Stomach (tissue), 9 donors: Measurements from ENCODE around the gene MDFI. TPM values are rescaled to one million over a fixed set of nuclear protein-coding genes. Genes with fewer than 3 reads are reported as not detected.

ENCODE experiments used
- DNase-seq, 2 donors: peaks; one replicate each; pipeline versions ENCODE4 v3.0.0 to v3.0.0-alpha.2; 2013 to 2019
- H3K27ac ChIP-seq, 5 donors: fragments of 200-600 bp in 4 of 5; sonication (generic) in 4 of 5; one replicate each; pipeline ENCODE4 v1.5.1; 2013 to 2019; ENCODE audit warnings: mild to moderate bottlenecking in 1 of 5, moderate library complexity in 1 of 5
- H3K27me3 ChIP-seq, 3 donors: fragments of 200-600 bp; sonication (generic); one replicate each; pipeline ENCODE4 v1.5.1; 2017 to 2019; ENCODE audit warnings: mixed run types in 1 of 3
- H3K36me3 ChIP-seq, 4 donors: fragments of 200-600 bp; sonication (generic); 1 replicate in 3 of 4; 2 replicates in 1 of 4; pipeline ENCODE4 v1.5.1; 2016 to 2019
- H3K4me1 ChIP-seq, 4 donors: fragments of 200-600 bp; sonication (generic); one replicate each; pipeline ENCODE4 v1.5.1; 2016 to 2019
- H3K4me3 ChIP-seq, 4 donors: fragments of 200-600 bp; sonication (generic) in 3 of 4; one replicate each; pipeline ENCODE4 v1.5.1; 2016 to 2019; ENCODE audit warnings: mild to moderate bottlenecking in 1 of 4
- H3K9me3 ChIP-seq, 4 donors: fragments of 200-600 bp; sonication (generic); one replicate each; pipeline ENCODE4 v1.5.1; 2016 to 2019
- EP300 ChIP-seq: sonication (generic); formaldehyde crosslinking; IDR thresholded peaks from one replicate; pipeline ENCODE4 v1.6.1; 2017; ENCODE audit warnings: antibody characterized with exemption
- POLR2A ChIP-seq, 4 donors: fragments of 450-650 bp; IDR thresholded peaks; one replicate each; pipeline ENCODE4 v1.6.1; 2016; ENCODE audit warnings: antibody characterized with exemption in 4 of 4, control low read depth in 2 of 4, mild to moderate bottlenecking in 1 of 4, moderate library complexity in 1 of 4
- POLR2AphosphoS5 ChIP-seq, 3 donors: sonication (generic); formaldehyde crosslinking; IDR thresholded peaks; one replicate each; pipeline ENCODE4 v1.6.1; 2016; ENCODE audit warnings: antibody characterized with exemption in 3 of 3
- WGBS, 5 donors: extraction: QIAGEN DNeasy Blood & Tissue Kit in 3 of 5; methylation state at CpG; one replicate each; pipeline versions ENCODE4 v1.1.5 to v1.1.7; 2013 to 2018; 5-methylcytosine and 5-hydroxymethylcytosine counted together
- intact Hi-C: fragments of 100-400 bp; cut with DNase I; formaldehyde crosslinking; loops from one replicate; pipeline ENCODE4 v1.15.1; 2023; ENCODE audit warnings: low total_unique reads
- polyA plus RNA-seq, 3 donors: library from polyadenylated mRNA; stranded (reverse); fragments of 200-250 nt; gene quantifications; one replicate each; pipeline ENCODE4 v1.2.3, GENCODE V29; 2013
- total RNA-seq, 5 donors: library from RNA; depleted of rRNA; stranded (reverse); fragments of >200 nt; gene quantifications; one replicate each; pipeline versions ENCODE4 v1.1.0 to v1.2.3, GENCODE V29; 2014 to 2016
- TF ChIP-seq, protein P1 (sequence below), 7 experiments: fragments of 450-650 bp in 4 of 7; fragments of 200-600 bp in 3 of 7; sonication (generic) in 3 of 7; IDR thresholded peaks; one replicate each; pipeline ENCODE4 v1.5.1; 2016 to 2019; ENCODE audit warnings: antibody characterized with exemption in 7 of 7, control low read depth in 2 of 7, mild to moderate bottlenecking in 1 of 7
- donor health status: healthy with polysubstance abuse.
- donor health status: Bipolar disorder and iron deficiency.
- donor health status: healthy.

The MDFI gene
- total and polyA plus RNA-seq, 8 donors: 3.7 to 17.2 (median 8.3) TPM; not detected in 1

DNA sequence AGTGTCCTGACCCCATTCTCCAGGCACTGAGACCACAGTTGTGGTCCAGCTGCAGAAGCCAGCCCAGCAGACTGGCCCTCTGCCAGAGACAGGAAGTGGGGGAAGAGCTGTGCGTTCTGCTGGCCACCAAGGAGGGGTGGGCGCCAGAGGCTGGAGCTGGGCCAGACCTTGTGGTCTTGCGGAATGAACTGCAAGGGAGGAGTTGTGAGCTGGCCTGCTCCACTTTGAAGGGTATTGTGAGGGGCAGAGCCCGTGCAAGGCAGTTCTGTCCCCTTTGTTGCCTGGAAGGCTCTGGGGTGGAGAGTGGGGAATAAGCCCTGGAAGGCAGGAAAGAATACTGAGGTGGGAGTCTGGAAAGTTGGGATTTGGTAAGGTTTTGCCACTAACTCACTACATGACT, 3.6 kb upstream of the MDFI start:
- Histone ChIP-seq H3K27ac (no peak overlapping the region), H3K27me3 (peaks cover 7 to 59% (median 28%) of the 10 kb centered on the region in 3 donors), H3K36me3 (no peaks in the 10 kb centered on the region), H3K9me3 (no peaks in the 10 kb centered on the region), H3K4me1 (peaks cover 24 to 35% (median 29%) of the 10 kb centered on the region in 4 donors), H3K4me3 (no peak overlapping the region)
- TF ChIP-seq, protein P1, sequence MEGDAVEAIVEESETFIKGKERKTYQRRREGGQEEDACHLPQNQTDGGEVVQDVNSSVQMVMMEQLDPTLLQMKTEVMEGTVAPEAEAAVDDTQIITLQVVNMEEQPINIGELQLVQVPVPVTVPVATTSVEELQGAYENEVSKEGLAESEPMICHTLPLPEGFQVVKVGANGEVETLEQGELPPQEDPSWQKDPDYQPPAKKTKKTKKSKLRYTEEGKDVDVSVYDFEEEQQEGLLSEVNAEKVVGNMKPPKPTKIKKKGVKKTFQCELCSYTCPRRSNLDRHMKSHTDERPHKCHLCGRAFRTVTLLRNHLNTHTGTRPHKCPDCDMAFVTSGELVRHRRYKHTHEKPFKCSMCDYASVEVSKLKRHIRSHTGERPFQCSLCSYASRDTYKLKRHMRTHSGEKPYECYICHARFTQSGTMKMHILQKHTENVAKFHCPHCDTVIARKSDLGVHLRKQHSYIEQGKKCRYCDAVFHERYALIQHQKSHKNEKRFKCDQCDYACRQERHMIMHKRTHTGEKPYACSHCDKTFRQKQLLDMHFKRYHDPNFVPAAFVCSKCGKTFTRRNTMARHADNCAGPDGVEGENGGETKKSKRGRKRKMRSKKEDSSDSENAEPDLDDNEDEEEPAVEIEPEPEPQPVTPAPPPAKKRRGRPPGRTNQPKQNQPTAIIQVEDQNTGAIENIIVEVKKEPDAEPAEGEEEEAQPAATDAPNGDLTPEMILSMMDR (IDR thresholded peaks at IDR 0.05): no peak
- TF ChIP-seq EP300 (no peak), POLR2AphosphoS5 (IDR thresholded peaks at IDR 0.05) (no peak), POLR2A (IDR thresholded peaks at IDR 0.05) (no peak)
- DNase-seq: peak in 1 of 2 donors; percentile 84
- intact Hi-C loops: no loop called here
- 50 to 60% (median 53%) methylated on average over 3 to 4 of the region's 4 CpGs for WGBS, 5 donors

DNA sequence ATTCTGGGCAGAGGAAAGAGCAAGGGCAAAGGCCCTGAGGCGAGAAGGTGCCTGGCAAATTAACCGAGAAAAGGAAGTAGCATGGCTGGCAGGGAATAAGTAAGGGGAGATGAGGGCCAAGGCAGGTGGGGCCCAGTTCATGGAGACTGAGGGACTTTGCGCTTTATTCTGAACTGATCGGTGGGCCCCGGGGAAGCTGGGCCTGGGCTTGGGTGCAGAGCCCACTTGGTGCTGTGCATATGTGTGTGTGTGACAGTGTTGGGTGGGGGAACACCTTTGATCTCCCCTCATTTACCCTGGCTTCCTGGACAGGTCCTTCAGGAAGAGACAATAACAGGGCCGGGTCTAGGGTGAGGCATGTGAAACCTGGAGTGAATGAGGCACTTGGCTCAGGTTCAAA, 2.9 kb upstream of the MDFI start:
- intact Hi-C loops: no loop called here
- no peak overlapping the region for H3K27ac ChIP-seq
- H3K4me3 ChIP-seq: no peak overlapping the region
- no peaks in the 10 kb centered on the region for H3K36me3 ChIP-seq
- peaks cover 7 to 67% (median 28%) of the 10 kb centered on the region in 3 donors for H3K27me3 ChIP-seq
- H3K9me3 ChIP-seq: no peaks in the 10 kb centered on the region
- WGBS, 5 donors: 72 to 87% (median 84%) methylated on average over 6 of the region's 6 CpGs
- peaks cover 24 to 38% (median 29%) of the 10 kb centered on the region in 4 donors for H3K4me1 ChIP-seq
- DNase-seq: no peak
- TF ChIP-seq POLR2A (IDR thresholded peaks at IDR 0.05) (no peak), POLR2AphosphoS5 (IDR thresholded peaks at IDR 0.05) (no peak), EP300 (no peak)
- TF ChIP-seq, protein P1 (IDR thresholded peaks at IDR 0.05): no peak

DNA sequence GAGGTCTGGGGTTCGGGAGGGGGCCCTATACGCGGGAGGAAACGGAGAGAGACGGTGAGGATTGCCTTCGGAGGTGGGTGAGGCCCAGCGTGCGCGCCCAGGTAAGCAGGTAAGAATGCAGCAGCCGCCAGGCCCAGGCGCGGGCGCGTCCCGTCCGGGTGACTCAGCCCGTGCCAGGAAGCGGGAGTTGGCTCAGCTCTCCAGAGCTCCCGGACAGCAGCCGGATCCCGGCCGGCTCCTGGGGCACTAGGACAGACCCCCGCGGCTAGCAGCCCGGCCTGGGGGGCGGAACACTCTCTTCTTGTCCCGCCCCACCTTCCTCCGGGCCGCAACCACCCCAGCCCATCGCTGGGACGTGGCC, 1.5 kb upstream of the MDFI start:
- WGBS, 5 donors: 16 to 59% (median 18%) methylated on average over 12 to 31 of the region's 31 CpGs
- H3K36me3 ChIP-seq: no peaks in the 10 kb centered on the region
- H3K4me3 ChIP-seq: peak overlapping the region; percentile 45 to 60 (median 48)
- peak overlapping the region in 4 of 5 donors; percentile 20 to 67 (median 60) for H3K27ac ChIP-seq
- no peaks in the 10 kb centered on the region for H3K9me3 ChIP-seq
- intact Hi-C loops: no loop called here
- peak; percentile 82 to 89 for DNase-seq
- peaks cover 24 to 38% (median 29%) of the 10 kb centered on the region in 4 donors for H3K4me1 ChIP-seq
- peaks cover 7 to 64% (median 28%) of the 10 kb centered on the region in 3 donors for H3K27me3 ChIP-seq
- TF ChIP-seq POLR2AphosphoS5 (IDR thresholded peaks at IDR 0.05): peak in 1 of 3 donors; percentile 40
- TF ChIP-seq EP300: no peak
- TF ChIP-seq POLR2A (IDR thresholded peaks at IDR 0.05): no peak

DNA sequence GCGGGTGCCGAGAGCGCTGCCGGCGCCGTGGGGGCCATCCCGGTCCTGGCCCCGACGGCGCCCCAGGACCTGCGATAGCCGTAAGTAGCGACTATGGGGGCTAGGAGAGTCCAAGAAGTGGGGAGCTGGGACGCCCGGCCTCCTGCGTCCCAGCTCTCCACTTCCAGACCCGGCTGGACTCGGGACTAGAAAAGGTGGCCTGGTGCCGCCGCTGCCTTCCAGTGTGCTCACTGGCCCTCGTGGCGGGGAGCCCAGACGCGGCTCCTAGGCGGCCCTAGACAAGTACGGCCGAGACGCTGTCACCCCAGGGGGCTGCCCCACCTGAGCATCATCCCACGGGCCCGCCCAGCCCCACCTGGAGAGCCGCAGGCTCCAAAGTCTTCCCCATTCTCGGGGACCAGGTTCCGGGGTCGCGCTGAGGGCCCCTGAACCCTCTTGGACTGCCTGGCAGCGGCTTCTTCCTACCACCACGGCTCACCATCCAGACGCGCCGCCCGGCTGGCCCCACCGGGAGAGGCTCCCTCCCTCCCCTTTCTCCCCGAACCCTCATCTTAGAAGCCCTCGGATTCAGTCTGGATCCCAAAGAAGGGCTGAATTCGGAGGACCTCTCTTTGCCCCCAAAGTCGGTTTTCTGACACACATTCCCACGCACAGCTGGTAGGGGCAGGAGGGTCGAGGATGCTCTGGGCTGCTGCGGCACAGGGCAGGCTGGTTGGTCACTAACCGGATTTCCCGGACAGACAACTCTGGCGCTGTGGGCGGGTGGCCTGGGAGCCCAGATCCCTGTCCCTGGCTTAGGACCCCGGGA, 870 bp upstream of the MDFI start:
- H3K27me3 ChIP-seq: peaks cover 7 to 64% (median 28%) of the 10 kb centered on the region in 3 donors
- H3K4me1 ChIP-seq: peaks cover 24 to 38% (median 29%) of the 10 kb centered on the region in 4 donors
- peak overlapping the region in 4 of 5 donors; percentile 20 to 67 (median 60) for H3K27ac ChIP-seq

More for the DNA sequence above, 870 bp upstream of the MDFI start:
- TF ChIP-seq POLR2A (IDR thresholded peaks at IDR 0.05) (no peak), EP300 (no peak), POLR2AphosphoS5 (IDR thresholded peaks at IDR 0.05) (no peak)
- TF ChIP-seq, protein P1 (IDR thresholded peaks at IDR 0.05): no peak
- H3K4me3 ChIP-seq: peak overlapping the region; percentile 45 to 60 (median 48)
- H3K9me3 ChIP-seq: no peaks in the 10 kb centered on the region
- peak; percentile 41 to 60 for DNase-seq
- 6 to 11% (median 7%) methylated on average over 19 to 54 of the region's 54 CpGs for WGBS, 5 donors
- intact Hi-C loops: no loop called here
- H3K36me3 ChIP-seq: no peaks in the 10 kb centered on the region
